Measurements from ENCODE around the gene MAD1L1. TPM values are rescaled to one million over a fixed set of nuclear protein-coding genes. Genes with fewer than 3 reads are reported as not detected.

The MAD1L1 gene
- polyA plus RNA-seq, 2 donors, result 18.0 to 24.9 TPM

DNA sequence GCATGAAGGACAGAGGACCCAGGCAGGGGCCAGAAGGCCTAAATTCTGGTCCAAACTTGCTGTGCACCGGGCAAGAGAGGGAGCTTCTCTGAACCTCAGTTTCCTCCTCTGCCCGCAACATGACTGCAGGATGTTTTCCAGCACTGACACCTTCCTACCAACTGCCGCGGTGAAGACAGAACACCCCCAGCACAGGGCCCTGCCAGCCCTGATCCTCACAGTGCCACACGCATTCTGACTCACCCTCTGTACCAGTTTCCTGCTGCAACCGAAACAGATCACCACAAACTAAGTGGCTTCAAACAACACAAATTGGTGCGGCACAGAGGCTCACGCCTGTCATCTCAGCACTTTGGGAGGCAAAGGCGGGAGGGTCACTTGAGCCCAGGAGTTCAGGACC, 18.1 kb downstream of the MAD1L1 start:
- peaks cover 18 to 64% of the 10 kb centered on the region in 2 donors for H3K36me3 ChIP-seq (ENCODE audit: control insufficient read depth in 2 of 2, insufficient read depth in 2 of 2, low read length in 1 of 2)
- H3K4me3 ChIP-seq (ENCODE audit: low read depth in 1 of 2, low read length in 2 of 2), result no peak overlapping the region
- peaks cover 0 to 3% of the 10 kb centered on the region in 2 donors for H3K9me3 ChIP-seq (ENCODE audit: control insufficient read depth in 2 of 2, insufficient read depth in 1 of 2, low read depth in 1 of 2, low read length in 1 of 2)
- 86 to 88% methylated on average over 9 of the region's 9 CpGs for WGBS, 2 donors
- H3K27me3 ChIP-seq (ENCODE audit: control insufficient read depth in 1 of 2, insufficient read depth in 2 of 2, low read length in 2 of 2), result no peaks in the 10 kb centered on the region
- no peaks in the 10 kb centered on the region for H3K4me1 ChIP-seq (ENCODE audit: control insufficient read depth in 2 of 2, insufficient read depth in 2 of 2, low read length in 1 of 2)
- no peak overlapping the region for H3K27ac ChIP-seq (ENCODE audit: low read depth in 2 of 2, low read length in 1 of 2)

DNA sequence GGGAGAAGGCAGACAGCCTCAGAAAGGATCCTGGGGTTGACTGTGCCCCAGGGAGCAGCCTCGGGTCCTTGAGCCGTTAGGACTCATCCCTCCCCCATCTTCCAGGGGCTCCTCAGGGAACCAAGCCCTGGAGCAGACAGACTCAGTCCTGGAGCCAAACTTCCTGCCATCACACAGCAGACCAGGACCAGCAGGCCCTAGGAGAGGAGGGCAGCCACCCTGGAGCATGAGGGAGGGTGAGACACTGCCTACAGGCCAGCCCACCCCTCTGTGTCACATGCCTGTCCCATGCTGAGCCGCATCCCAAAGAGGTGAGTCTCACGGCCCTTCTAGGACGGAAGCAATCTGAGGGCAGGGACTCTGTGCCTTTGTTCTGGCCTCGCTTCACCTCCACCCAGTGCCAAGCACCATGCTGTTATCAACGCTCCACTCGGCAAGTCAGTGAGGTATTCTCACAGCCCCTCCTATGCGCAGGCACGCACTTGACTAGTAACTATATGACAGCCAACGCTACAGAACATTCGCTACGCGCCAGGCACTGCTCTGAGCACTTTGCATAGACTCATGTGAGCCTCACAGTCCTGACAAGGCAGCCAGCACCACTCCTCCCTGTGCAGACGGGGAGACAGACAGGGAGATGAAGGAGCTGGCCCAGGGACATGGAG, 19.1 kb downstream of the MAD1L1 start:
- Histone ChIP-seq H3K27ac (ENCODE audit: low read depth in 2 of 2, low read length in 1 of 2) (no peak overlapping the region), H3K36me3 (ENCODE audit: control insufficient read depth in 2 of 2, insufficient read depth in 2 of 2, low read length in 1 of 2) (peaks cover 18 to 68% of the 10 kb centered on the region in 2 donors), H3K27me3 (ENCODE audit: control insufficient read depth in 1 of 2, insufficient read depth in 2 of 2, low read length in 2 of 2) (no peaks in the 10 kb centered on the region), H3K9me3 (ENCODE audit: control insufficient read depth in 2 of 2, insufficient read depth in 1 of 2, low read depth in 1 of 2, low read length in 1 of 2) (peaks cover 0 to 3% of the 10 kb centered on the region in 2 donors), H3K4me1 (ENCODE audit: control insufficient read depth in 2 of 2, insufficient read depth in 2 of 2, low read length in 1 of 2) (no peaks in the 10 kb centered on the region), H3K4me3 (ENCODE audit: low read depth in 1 of 2, low read length in 2 of 2) (no peak overlapping the region)
- 92 to 93% methylated on average over 15 of the region's 15 CpGs for WGBS, 2 donors

DNA sequence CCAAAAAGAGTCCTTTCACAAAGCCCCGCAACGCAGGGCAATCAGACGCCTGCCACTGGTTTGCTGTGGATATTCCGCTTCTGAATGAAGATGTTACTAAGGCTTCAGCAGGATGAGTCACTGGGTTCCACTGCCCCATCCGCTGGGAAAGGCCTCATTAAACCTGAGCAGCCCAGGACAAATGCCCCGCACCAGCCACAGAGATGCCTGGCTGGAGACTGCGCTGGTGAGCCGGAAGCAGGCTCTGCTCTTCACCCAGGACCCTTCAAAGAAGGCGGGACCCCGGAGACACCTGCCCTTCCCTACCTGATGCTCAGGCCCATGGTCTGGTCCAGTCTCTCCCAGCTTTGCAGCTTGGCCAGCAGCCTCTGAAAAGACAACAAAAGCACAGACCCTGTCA, 19.8 kb downstream of the MAD1L1 start:
- Histone ChIP-seq H3K9me3 (ENCODE audit: control insufficient read depth in 2 of 2, insufficient read depth in 1 of 2, low read depth in 1 of 2, low read length in 1 of 2) (peaks cover 0 to 3% of the 10 kb centered on the region in 2 donors), H3K27me3 (ENCODE audit: control insufficient read depth in 1 of 2, insufficient read depth in 2 of 2, low read length in 2 of 2) (no peaks in the 10 kb centered on the region), H3K36me3 (ENCODE audit: control insufficient read depth in 2 of 2, insufficient read depth in 2 of 2, low read length in 1 of 2) (peaks cover 18 to 69% of the 10 kb centered on the region in 2 donors), H3K27ac (ENCODE audit: low read depth in 2 of 2, low read length in 1 of 2) (no peak overlapping the region), H3K4me3 (ENCODE audit: low read depth in 1 of 2, low read length in 2 of 2) (no peak overlapping the region), H3K4me1 (ENCODE audit: control insufficient read depth in 2 of 2, insufficient read depth in 2 of 2, low read length in 1 of 2) (no peaks in the 10 kb centered on the region)
- 98% methylated on average over 10 of the region's 10 CpGs for WGBS, 2 donors

DNA sequence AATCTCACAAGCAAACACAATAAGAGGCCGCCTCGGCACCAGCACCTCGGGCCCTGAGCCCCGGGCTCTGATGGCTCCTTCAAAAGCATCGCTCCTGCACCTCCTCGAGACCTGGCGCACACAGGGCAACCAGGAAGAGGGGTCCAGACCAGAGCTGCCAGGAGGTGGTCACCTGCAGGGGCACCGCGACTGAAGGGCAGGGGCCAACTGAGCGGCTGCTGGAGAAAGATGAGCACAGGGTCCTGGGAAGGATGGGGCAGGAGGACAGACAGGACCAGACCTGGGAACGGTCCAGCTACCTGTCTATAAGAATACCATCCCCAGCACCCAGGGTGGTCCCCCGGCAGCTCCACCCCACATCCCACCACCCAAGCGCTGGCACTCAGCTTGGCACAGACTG, 20.8 kb downstream of the MAD1L1 start:
- peaks cover 0 to 3% of the 10 kb centered on the region in 2 donors for H3K9me3 ChIP-seq (ENCODE audit: control insufficient read depth in 2 of 2, insufficient read depth in 1 of 2, low read depth in 1 of 2, low read length in 1 of 2)
- H3K4me1 ChIP-seq (ENCODE audit: control insufficient read depth in 2 of 2, insufficient read depth in 2 of 2, low read length in 1 of 2), result no peaks in the 10 kb centered on the region
- no peak overlapping the region for H3K27ac ChIP-seq (ENCODE audit: low read depth in 2 of 2, low read length in 1 of 2)
- no peak overlapping the region for H3K4me3 ChIP-seq (ENCODE audit: low read depth in 1 of 2, low read length in 2 of 2)
- peaks cover 13 to 63% of the 10 kb centered on the region in 2 donors for H3K36me3 ChIP-seq (ENCODE audit: control insufficient read depth in 2 of 2, insufficient read depth in 2 of 2, low read length in 1 of 2)
- WGBS, 2 donors, result 95 to 96% methylated on average over 13 of the region's 13 CpGs
- no peaks in the 10 kb centered on the region for H3K27me3 ChIP-seq (ENCODE audit: control insufficient read depth in 1 of 2, insufficient read depth in 2 of 2, low read length in 2 of 2)

DNA sequence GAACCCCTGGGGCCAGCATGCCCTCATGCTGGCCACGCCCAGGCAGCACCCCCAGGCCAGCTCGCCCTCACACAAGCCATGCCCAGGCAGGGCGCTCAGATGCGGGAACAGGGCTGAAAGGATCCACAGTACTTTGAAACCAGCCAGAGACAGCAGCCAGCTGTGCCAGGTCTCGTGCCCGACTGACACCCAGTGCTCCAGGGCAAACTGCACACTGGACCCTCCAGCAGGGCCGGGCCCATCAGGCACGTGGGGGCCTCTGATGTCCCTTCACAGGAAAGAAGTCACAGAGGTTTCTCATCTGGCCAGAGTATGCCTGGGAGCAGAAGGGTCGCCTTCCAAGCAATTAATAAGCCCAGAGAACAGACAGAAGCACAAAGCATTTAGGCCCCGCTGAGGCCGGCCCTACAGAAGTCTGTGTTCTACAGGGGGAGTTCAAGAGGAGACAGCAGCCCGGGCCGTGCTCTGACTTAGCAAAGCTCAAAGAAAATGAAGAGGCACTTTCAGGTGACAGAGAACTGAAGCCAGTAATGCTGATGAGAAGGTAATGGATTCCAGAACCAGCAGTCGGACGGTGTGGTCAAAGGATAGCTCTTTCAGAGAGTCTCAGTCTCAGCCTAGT, 21.4 kb downstream of the MAD1L1 start:
- no peak overlapping the region for H3K27ac ChIP-seq (ENCODE audit: low read depth in 2 of 2, low read length in 1 of 2)
- peaks cover 0 to 3% of the 10 kb centered on the region in 2 donors for H3K9me3 ChIP-seq (ENCODE audit: control insufficient read depth in 2 of 2, insufficient read depth in 1 of 2, low read depth in 1 of 2, low read length in 1 of 2)
- H3K4me3 ChIP-seq (ENCODE audit: low read depth in 1 of 2, low read length in 2 of 2), result no peak overlapping the region
- no peaks in the 10 kb centered on the region for H3K4me1 ChIP-seq (ENCODE audit: control insufficient read depth in 2 of 2, insufficient read depth in 2 of 2, low read length in 1 of 2)
- no peaks in the 10 kb centered on the region for H3K27me3 ChIP-seq (ENCODE audit: control insufficient read depth in 1 of 2, insufficient read depth in 2 of 2, low read length in 2 of 2)
- H3K36me3 ChIP-seq (ENCODE audit: control insufficient read depth in 2 of 2, insufficient read depth in 2 of 2, low read length in 1 of 2), result peaks cover 13 to 58% of the 10 kb centered on the region in 2 donors
- 75 to 78% methylated on average over 15 of the region's 15 CpGs for WGBS, 2 donors

DNA sequence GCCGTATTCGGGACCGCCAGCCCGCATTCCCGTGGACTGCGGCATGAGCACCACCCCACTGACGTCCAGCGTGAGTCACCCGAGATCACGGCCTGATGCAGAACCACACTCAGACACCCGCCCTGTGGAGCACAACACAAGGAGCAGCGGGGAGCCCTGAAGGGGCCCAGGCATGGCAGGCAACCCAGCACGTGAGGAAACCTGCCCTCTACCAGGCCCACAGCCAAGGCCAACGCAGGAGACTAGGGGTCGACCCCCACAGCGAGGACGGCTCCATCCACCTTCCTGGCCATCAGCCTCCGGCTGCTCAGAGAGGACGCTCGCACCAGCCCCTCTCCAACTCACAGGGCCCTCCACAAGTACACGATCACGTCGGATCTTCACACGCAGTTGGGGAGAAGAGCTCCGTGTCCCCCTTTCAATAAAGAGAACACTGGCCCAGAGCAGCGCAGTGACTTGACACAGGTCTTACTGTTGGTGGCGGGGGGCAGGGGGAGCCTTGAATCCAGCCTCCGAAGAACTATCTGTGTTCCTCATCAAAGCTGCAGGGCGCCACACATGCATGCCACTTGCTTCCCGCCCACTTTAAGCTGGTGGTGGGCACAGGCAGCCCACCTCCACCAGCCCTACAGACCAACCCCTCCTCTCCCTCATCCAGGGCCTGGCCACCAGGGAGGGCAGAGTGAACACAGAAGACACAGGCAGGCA, 22.0 kb downstream of the MAD1L1 start:
- Histone ChIP-seq H3K27ac (ENCODE audit: low read depth in 2 of 2, low read length in 1 of 2) (no peak overlapping the region), H3K27me3 (ENCODE audit: control insufficient read depth in 1 of 2, insufficient read depth in 2 of 2, low read length in 2 of 2) (no peaks in the 10 kb centered on the region), H3K9me3 (ENCODE audit: control insufficient read depth in 2 of 2, insufficient read depth in 1 of 2, low read depth in 1 of 2, low read length in 1 of 2) (peaks cover 0 to 3% of the 10 kb centered on the region in 2 donors), H3K4me3 (ENCODE audit: low read depth in 1 of 2, low read length in 2 of 2) (no peak overlapping the region), H3K36me3 (ENCODE audit: control insufficient read depth in 2 of 2, insufficient read depth in 2 of 2, low read length in 1 of 2) (peaks cover 6 to 51% of the 10 kb centered on the region in 2 donors), H3K4me1 (ENCODE audit: control insufficient read depth in 2 of 2, insufficient read depth in 2 of 2, low read length in 1 of 2) (no peaks in the 10 kb centered on the region)
- WGBS, 2 donors, result 91 to 93% methylated on average over 29 to 30 of the region's 30 CpGs

DNA sequence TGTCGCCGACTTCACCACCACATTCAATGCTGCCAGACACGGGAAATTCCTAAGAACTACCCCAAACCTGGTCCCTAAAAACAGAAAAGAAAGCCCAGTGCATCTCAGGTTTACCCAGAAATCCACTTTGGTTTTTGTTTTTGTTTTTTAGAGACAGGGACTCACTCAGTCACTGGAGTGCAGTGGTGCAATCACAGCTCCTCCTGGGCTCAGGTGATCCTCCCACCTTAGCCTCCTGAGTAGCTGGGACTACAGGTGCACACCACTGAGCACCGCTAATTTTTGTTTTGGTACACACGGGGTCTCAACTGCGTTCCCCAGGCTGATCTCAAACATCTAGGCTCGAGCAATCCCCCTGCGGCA, 22.8 kb downstream of the MAD1L1 start:
- WGBS, 2 donors, result 85 to 89% methylated on average over 8 of the region's 8 CpGs
- Histone ChIP-seq H3K4me1 (ENCODE audit: control insufficient read depth in 2 of 2, insufficient read depth in 2 of 2, low read length in 1 of 2) (no peaks in the 10 kb centered on the region), H3K36me3 (ENCODE audit: control insufficient read depth in 2 of 2, insufficient read depth in 2 of 2, low read length in 1 of 2) (peaks cover 6 to 49% of the 10 kb centered on the region in 2 donors), H3K27me3 (ENCODE audit: control insufficient read depth in 1 of 2, insufficient read depth in 2 of 2, low read length in 2 of 2) (no peaks in the 10 kb centered on the region), H3K9me3 (ENCODE audit: control insufficient read depth in 2 of 2, insufficient read depth in 1 of 2, low read depth in 1 of 2, low read length in 1 of 2) (no peaks in the 10 kb centered on the region), H3K4me3 (ENCODE audit: low read depth in 1 of 2, low read length in 2 of 2) (no peak overlapping the region), H3K27ac (ENCODE audit: low read depth in 2 of 2, low read length in 1 of 2) (no peak overlapping the region)

DNA sequence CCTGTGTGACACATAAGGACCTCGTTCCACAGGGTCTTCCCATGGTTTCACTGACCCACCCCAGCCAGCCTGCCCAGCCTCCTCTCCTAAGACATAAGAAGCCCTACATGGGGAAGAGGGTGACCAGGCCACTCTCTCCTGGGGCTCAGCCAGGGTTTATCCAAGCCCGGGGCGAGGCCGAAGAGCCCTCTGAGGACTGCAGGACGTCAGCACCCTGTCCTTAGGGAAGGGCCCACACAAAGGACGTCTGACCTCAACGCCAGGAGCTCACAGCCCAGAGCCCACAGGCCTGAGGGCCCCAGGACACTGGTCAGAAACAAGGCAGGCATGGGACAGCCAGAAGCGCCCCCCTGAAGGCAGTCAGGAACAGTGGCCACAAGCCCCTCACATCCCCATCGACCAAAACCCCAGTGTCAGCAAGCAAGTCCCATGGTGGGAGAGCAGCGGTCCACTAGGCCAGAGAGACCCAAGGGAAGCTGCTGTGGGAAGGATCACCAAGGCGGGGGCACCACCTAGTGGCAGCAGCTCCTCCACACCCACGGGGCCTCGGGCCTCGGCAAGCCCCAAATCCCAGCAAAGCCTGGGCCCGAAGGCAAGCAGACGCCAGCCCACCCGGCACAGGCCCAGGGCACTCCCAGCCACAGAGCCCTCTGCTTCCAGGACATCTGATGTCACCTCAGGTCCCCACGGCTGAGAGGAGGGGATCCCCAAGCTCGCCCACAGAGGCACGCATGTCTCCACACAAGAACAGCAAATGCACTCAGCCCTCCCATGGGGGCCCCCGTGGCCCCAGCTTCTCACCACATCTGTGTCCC, 23.4 kb downstream of the MAD1L1 start:
- 54 to 59% methylated on average over 21 of the region's 21 CpGs for WGBS, 2 donors
- Histone ChIP-seq H3K36me3 (ENCODE audit: control insufficient read depth in 2 of 2, insufficient read depth in 2 of 2, low read length in 1 of 2) (peaks cover 6 to 44% of the 10 kb centered on the region in 2 donors), H3K4me3 (ENCODE audit: low read depth in 1 of 2, low read length in 2 of 2) (no peak overlapping the region), H3K9me3 (ENCODE audit: control insufficient read depth in 2 of 2, insufficient read depth in 1 of 2, low read depth in 1 of 2, low read length in 1 of 2) (no peaks in the 10 kb centered on the region), H3K4me1 (ENCODE audit: control insufficient read depth in 2 of 2, insufficient read depth in 2 of 2, low read length in 1 of 2) (no peaks in the 10 kb centered on the region), H3K27me3 (ENCODE audit: control insufficient read depth in 1 of 2, insufficient read depth in 2 of 2, low read length in 2 of 2) (no peaks in the 10 kb centered on the region), H3K27ac (ENCODE audit: low read depth in 2 of 2, low read length in 1 of 2) (no peak overlapping the region)

DNA sequence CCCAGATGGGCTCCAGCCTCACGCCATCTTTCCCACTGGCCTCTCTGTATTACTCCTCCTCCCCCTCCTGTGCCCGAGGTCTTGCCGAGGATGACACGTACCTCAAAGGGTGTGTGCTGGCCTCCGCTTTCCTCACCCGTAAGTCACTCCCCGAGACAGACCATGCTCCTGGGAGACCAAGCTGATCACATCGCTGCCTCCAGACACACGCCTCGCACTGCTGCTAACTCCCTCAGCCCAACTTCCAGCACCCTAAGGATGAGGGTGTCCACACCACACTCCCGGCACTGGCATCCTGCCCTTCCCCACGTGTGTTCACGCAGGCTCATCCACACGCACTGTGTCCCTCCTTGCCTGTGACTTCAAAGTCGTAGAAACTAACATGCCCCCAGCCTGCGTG, 24.0 kb downstream of the MAD1L1 start:
- Histone ChIP-seq H3K9me3 (ENCODE audit: control insufficient read depth in 2 of 2, insufficient read depth in 1 of 2, low read depth in 1 of 2, low read length in 1 of 2) (no peaks in the 10 kb centered on the region), H3K4me1 (ENCODE audit: control insufficient read depth in 2 of 2, insufficient read depth in 2 of 2, low read length in 1 of 2) (no peaks in the 10 kb centered on the region), H3K27me3 (ENCODE audit: control insufficient read depth in 1 of 2, insufficient read depth in 2 of 2, low read length in 2 of 2) (no peaks in the 10 kb centered on the region), H3K27ac (ENCODE audit: low read depth in 2 of 2, low read length in 1 of 2) (no peak overlapping the region), H3K4me3 (ENCODE audit: low read depth in 1 of 2, low read length in 2 of 2) (no peak overlapping the region), H3K36me3 (ENCODE audit: control insufficient read depth in 2 of 2, insufficient read depth in 2 of 2, low read length in 1 of 2) (peaks cover 2 to 39% of the 10 kb centered on the region in 2 donors)
- WGBS, 2 donors, result 92 to 93% methylated on average over 16 of the region's 16 CpGs

Measured in esophagus (tissue), 2 donors.